ENCODE results near the gene NAA10. TPM values are rescaled to one million over a fixed set of nuclear protein-coding genes. Genes with fewer than 3 reads are reported as not detected.

NAA10 gene
- total RNA-seq, 8 experiments from 2014 or later: 48.3 to 121 (median 71.4) TPM

- in situ Hi-C loops (cut with MboI; ENCODE audit: low pct_unique_long_range_greater_than_20kb in 2 of 9, low sequenced_read_pairs in 9 of 9, unreplicated experiment in 9 of 9): no loop called here
- 100% methylated on average over 1 of the region's 11 CpGs; no CpG with 5 or more reads in 9 of the 10 experiments for WGBS, 10 experiments
- Histone ChIP-seq H3K4me3 (no peak overlapping the region), H3K4me1 (replicated peaks in 1 of 2) (peaks cover 2 to 6% of the 10 kb centered on the region in 2 donors), H3K27ac (no peak overlapping the region)
- no peak for ATAC-seq (replicated peaks in 6 of 8)
Observed at GRCh38 chrX:153961292-153961691, 26.5 kb upstream of the NAA10 start.

GRCh38 chrX:153960786-153961185 lies 25.9 kb upstream of the NAA10 start:
- ATAC-seq (replicated peaks in 6 of 8): no peak
- WGBS, 10 experiments: 77 to 100% (median 100%) methylated on average over 1 to 6 of the region's 22 CpGs; no CpG with 5 or more reads in 5 of the 10 experiments
- peaks cover 0 to under 1% of the 10 kb centered on the region in 2 donors for H3K4me1 ChIP-seq (replicated peaks in 1 of 2)
- no peak overlapping the region for H3K4me3 ChIP-seq
- no peak overlapping the region for H3K27ac ChIP-seq
- in situ Hi-C loops (cut with MboI; ENCODE audit: low pct_unique_long_range_greater_than_20kb in 2 of 9, low sequenced_read_pairs in 9 of 9, unreplicated experiment in 9 of 9): no loop called here

GRCh38 chrX:153960077-153960476 lies 25.2 kb upstream of the NAA10 start:
- in situ Hi-C loops (cut with MboI; ENCODE audit: low pct_unique_long_range_greater_than_20kb in 2 of 9, low sequenced_read_pairs in 9 of 9, unreplicated experiment in 9 of 9): no loop called here
- Histone ChIP-seq H3K4me1 (replicated peaks in 1 of 2) (no peaks in the 10 kb centered on the region), H3K4me3 (no peak overlapping the region), H3K27ac (no peak overlapping the region)
- ATAC-seq (replicated peaks in 6 of 8): no peak
- WGBS, 10 experiments: 77 to 100% (median 80%) methylated on average over 1 to 6 of the region's 16 CpGs; no CpG with 5 or more reads in 7 of the 10 experiments

GRCh38 chrX:153959649-153960048 lies 24.8 kb upstream of the NAA10 start:
- in situ Hi-C loops (cut with MboI; ENCODE audit: low pct_unique_long_range_greater_than_20kb in 2 of 9, low sequenced_read_pairs in 9 of 9, unreplicated experiment in 9 of 9): no loop called here
- no peaks in the 10 kb centered on the region for H3K4me1 ChIP-seq (replicated peaks in 1 of 2)
- no peak for ATAC-seq (replicated peaks in 6 of 8)
- no peak overlapping the region for H3K27ac ChIP-seq
- no peak overlapping the region for H3K4me3 ChIP-seq
- 100% methylated on average over 1 of the region's 15 CpGs; no CpG with 5 or more reads in 9 of the 10 experiments for WGBS, 10 experiments

- in situ Hi-C loops (cut with MboI; ENCODE audit: low pct_unique_long_range_greater_than_20kb in 2 of 9, low sequenced_read_pairs in 9 of 9, unreplicated experiment in 9 of 9): no loop called here
- ATAC-seq (replicated peaks in 6 of 8): no peak
- WGBS, 10 experiments: no CpG with 5 or more reads among the region's 14 CpGs
- no peak overlapping the region for H3K4me3 ChIP-seq
- no peaks in the 10 kb centered on the region for H3K4me1 ChIP-seq (replicated peaks in 1 of 2)
- no peak overlapping the region for H3K27ac ChIP-seq
Observed at GRCh38 chrX:153958605-153959004, 23.8 kb upstream of the NAA10 start.

GRCh38 chrX:153957224-153957623 lies 22.4 kb upstream of the NAA10 start:
- H3K4me1 ChIP-seq (replicated peaks in 1 of 2): peaks cover 3 to 4% of the 10 kb centered on the region in 2 donors
- in situ Hi-C loops (cut with MboI; ENCODE audit: low pct_unique_long_range_greater_than_20kb in 2 of 9, low sequenced_read_pairs in 9 of 9, unreplicated experiment in 9 of 9): no loop called here
- H3K27ac ChIP-seq: no peak overlapping the region
- WGBS, 10 experiments: 72 to 100% methylated on average over 1 to 4 of the region's 17 CpGs; no CpG with 5 or more reads in 8 of the 10 experiments
- no peak overlapping the region for H3K4me3 ChIP-seq
- no peak for ATAC-seq (replicated peaks in 6 of 8)

- in situ Hi-C loops (cut with MboI; ENCODE audit: low pct_unique_long_range_greater_than_20kb in 2 of 9, low sequenced_read_pairs in 9 of 9, unreplicated experiment in 9 of 9): no loop called here
- 70 to 100% methylated on average over 3 of the region's 35 CpGs; no CpG with 5 or more reads in 8 of the 10 experiments for WGBS, 10 experiments
- ATAC-seq (replicated peaks in 6 of 8): no peak
- Histone ChIP-seq H3K4me3 (no peak overlapping the region), H3K27ac (no peak overlapping the region), H3K4me1 (replicated peaks in 1 of 2) (peaks cover 3 to 4% of the 10 kb centered on the region in 2 donors)
Observed at GRCh38 chrX:153956044-153956907, 21.4 kb upstream of the NAA10 start.

- H3K4me1 ChIP-seq (replicated peaks in 1 of 2): peaks cover 3 to 4% of the 10 kb centered on the region in 2 donors
- WGBS, 10 experiments: 71% methylated on average over 5 of the region's 12 CpGs; no CpG with 5 or more reads in 9 of the 10 experiments
- H3K4me3 ChIP-seq: no peak overlapping the region
- in situ Hi-C loops (cut with MboI; ENCODE audit: low pct_unique_long_range_greater_than_20kb in 2 of 9, low sequenced_read_pairs in 9 of 9, unreplicated experiment in 9 of 9): no loop called here
- peak in 3 of 8 experiments; percentile 6 to 12 (median 9) for ATAC-seq (replicated peaks in 6 of 8)
- no peak overlapping the region for H3K27ac ChIP-seq
Observed at GRCh38 chrX:153955228-153955732, 20.4 kb upstream of the NAA10 start.

- 95% methylated on average over 4 of the region's 44 CpGs; no CpG with 5 or more reads in 9 of the 10 experiments for WGBS, 10 experiments
- in situ Hi-C loops (cut with MboI; ENCODE audit: low pct_unique_long_range_greater_than_20kb in 2 of 9, low sequenced_read_pairs in 9 of 9, unreplicated experiment in 9 of 9): no loop called here
- H3K4me3 ChIP-seq: no peak overlapping the region
- no peak overlapping the region for H3K27ac ChIP-seq
- peak in 2 of 8 experiments; percentile 2 to 3 for ATAC-seq (replicated peaks in 6 of 8)
- H3K4me1 ChIP-seq (replicated peaks in 1 of 2): peaks cover 3 to 4% of the 10 kb centered on the region in 2 donors
Observed at GRCh38 chrX:153954558-153955227, 19.9 kb upstream of the NAA10 start.

GRCh38 chrX:153953892-153954557 lies 19.2 kb upstream of the NAA10 start:
- in situ Hi-C loops (cut with MboI; ENCODE audit: low pct_unique_long_range_greater_than_20kb in 2 of 9, low sequenced_read_pairs in 9 of 9, unreplicated experiment in 9 of 9): no loop called here
- peaks cover 3 to 5% of the 10 kb centered on the region in 2 donors for H3K4me1 ChIP-seq (replicated peaks in 1 of 2)
- H3K27ac ChIP-seq: no peak overlapping the region
- WGBS, 10 experiments: 73 to 100% methylated on average over 1 to 3 of the region's 33 CpGs; no CpG with 5 or more reads in 8 of the 10 experiments
- peak in 3 of 8 experiments; percentile 1 to 6 (median 6) for ATAC-seq (replicated peaks in 6 of 8)
- no peak overlapping the region for H3K4me3 ChIP-seq

- H3K4me1 ChIP-seq (replicated peaks in 1 of 2): peaks cover 5 to 11% of the 10 kb centered on the region in 2 donors
- peak overlapping the region; percentile 64 to 74 for H3K27ac ChIP-seq
- WGBS, 10 experiments: no CpG with 5 or more reads among the region's 33 CpGs
- peak; percentile 40 to 81 (median 65) for ATAC-seq (replicated peaks in 6 of 8)
- no peak overlapping the region for H3K4me3 ChIP-seq
- in situ Hi-C loops (cut with MboI; ENCODE audit: low pct_unique_long_range_greater_than_20kb in 2 of 9, low sequenced_read_pairs in 9 of 9, unreplicated experiment in 9 of 9): no loop called here
Observed at GRCh38 chrX:153953342-153953830, 18.5 kb upstream of the NAA10 start.

GRCh38 chrX:153952373-153953026 lies 17.7 kb upstream of the NAA10 start:
- peaks cover 12 to 19% of the 10 kb centered on the region in 2 donors for H3K4me1 ChIP-seq (replicated peaks in 1 of 2)
- WGBS, 10 experiments: 78% methylated on average over 7 of the region's 32 CpGs; no CpG with 5 or more reads in 9 of the 10 experiments
- no peak overlapping the region for H3K4me3 ChIP-seq
- in situ Hi-C loops (cut with MboI; ENCODE audit: low pct_unique_long_range_greater_than_20kb in 2 of 9, low sequenced_read_pairs in 9 of 9, unreplicated experiment in 9 of 9): no loop called here
- no peak overlapping the region for H3K27ac ChIP-seq
- no peak for ATAC-seq (replicated peaks in 6 of 8)
